Thyroid gland (tissue), 4 donors: ENCODE data around the gene KRT26.

ENCODE experiments used
- CTCF ChIP-seq, 6 experiments: fragments of 200-600 bp in 3 of 6; fragments of 450-650 bp in 3 of 6; sonication (generic) in 3 of 6; IDR thresholded peaks; one replicate each; pipeline ENCODE4 v1.5.1; 2016 to 2019; ENCODE audit warnings: antibody characterized with exemption in 6 of 6, mild to moderate bottlenecking in 2 of 6, inconsistent platforms in 1 of 6, moderate library complexity in 1 of 6
- POLR2A ChIP-seq, 2 donors: fragments of 450-650 bp; IDR thresholded peaks; one replicate each; pipeline ENCODE4 v1.6.1; 2017; ENCODE audit warnings: antibody characterized with exemption in 2 of 2, mild to moderate bottlenecking in 2 of 2, moderate library complexity in 1 of 2

DNA sequence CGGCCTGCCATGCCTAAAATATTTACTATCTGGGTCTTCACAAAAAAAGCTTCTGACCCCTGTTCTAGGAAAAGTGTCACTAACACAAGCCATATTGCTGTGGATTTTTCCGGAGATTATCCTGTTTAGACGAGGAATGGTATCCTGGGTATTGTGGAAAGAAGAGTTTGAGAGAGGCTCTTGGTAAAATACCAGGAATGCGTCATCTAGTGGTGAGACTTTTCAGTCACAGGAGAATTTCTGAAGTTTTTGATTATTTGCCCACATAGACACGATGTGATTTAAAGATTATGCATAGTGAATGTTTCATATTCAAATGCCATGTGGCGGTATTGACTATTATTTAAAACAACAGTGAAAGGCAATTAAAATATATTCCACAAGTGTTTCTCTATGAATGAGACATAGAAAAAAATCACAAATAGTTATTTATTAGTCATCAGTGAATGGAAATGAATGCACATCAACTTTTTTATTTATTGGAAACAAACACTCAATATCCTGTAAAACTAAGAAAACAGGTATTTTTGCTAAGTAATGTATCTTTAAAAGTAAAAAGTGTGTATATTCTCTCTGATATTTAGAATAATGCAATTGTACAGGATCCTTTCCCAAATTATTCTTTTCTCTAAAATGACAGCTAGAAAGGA, 19.9 kb upstream of the KRT26 start:
- peak; percentile 46 to 84 (median 70) for TF ChIP-seq CTCF (IDR thresholded peaks at IDR 0.05)
- TF ChIP-seq POLR2A (IDR thresholded peaks at IDR 0.05), result no peak
